Activated CD4-positive, CD25-positive, alpha-beta regulatory T cell treated with anti-CD3 and anti-CD28 coated beads, Interleukin-2, amount 50 U/mL, for 16 hours (primary cell): ENCODE results near the gene SYNE2.

ENCODE experiments used
- DNase-seq: peaks from one replicate; pipeline ENCODE4 v3.0.0-alpha.2; 2020; ENCODE audit warnings: low read depth, low spot score

The SYNE2 gene

DNA sequence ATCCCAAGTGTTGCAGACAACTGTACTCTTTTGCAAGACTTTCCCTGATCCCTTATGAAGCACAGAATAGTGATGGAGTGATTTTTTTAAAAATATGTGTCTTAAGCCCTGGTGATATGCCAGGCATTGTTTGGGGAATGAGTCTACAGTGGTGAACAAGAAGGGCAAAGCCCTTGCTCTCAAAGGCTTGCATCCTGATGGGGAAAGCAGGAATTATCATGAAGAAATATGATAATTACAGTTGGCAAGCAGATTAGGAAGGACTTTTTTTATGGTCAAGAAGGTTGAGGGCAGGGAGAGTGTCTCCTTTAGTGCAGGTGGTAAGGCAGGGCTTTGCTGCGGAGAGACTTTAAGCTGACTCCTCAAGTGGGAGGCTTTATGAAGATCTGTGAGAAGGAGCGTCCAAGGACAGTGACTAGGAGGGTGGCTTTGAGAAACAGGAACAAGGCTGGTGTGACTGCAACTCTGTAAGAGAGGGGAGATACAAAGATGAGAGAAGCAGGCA lies 100.2 kb downstream of the SYNE2 start:
- no peak for DNase-seq

DNA sequence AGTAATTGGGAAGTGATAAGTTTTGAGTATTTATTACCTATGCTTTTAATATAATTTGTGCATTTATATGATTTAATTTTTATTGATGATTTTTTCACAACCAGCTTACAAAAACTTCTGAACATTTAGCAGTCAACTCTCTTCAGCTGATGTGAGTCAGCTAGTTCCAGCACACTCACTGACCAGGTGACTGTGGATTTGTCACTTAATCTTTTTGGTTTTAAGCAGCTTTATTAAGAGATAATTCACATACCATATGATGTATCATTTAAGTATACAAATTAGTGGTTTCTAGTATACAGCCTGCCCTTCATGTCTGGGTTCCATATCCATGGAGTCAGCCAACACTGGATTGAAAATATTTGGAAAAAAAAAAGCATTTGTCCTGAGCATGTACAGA lies 103.5 kb downstream of the SYNE2 start:
- no peak for DNase-seq

DNA sequence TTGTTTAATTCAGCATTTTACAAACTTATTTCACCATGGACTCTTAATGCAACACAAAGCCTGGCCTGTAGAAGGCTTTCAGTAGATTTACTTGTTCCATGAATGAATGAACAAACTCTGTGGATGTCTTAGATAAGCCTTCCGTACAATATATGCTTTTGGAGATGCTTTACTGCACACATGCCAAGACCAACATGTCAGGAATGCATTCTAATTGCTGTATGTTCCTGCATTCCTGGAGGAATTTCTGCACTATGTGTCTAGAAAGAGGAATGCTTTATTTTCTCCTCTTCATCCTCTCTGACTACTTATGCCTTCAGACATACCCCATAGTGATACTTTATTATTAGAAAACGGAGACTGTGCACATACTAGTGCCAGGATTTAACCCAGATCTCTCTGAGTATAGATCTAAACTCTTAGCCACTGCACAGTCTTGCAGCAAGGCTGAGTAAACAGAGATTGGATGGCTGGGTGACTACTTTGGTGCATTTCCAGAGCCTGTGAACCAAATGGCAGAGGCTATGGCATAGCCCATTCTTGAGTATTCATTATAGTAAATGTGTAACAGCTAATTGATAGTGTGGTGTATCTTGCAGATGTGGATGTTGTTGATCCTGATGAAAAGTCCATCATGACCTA lies 108.2 kb downstream of the SYNE2 start:
- no peak for DNase-seq

DNA sequence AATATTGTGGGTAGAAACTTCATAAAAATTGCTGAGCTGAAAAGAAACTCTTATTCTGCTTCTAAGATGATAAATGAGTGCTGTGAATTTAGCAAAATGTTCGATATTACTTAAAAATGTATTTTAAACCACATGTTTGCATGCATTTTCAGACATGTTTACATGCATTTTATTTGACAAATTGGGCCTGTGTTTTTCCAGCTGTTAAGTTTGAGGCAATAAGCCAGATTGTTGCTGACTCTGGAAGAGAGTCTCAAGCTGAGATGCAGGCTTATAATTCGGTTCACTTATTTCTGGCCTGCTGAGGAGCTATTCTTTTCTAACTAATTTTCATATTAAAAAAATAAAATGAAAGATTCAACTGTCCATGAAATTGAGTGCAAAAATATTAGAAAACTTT lies 110.1 kb downstream of the SYNE2 start:
- DNase-seq, result no peak

DNA sequence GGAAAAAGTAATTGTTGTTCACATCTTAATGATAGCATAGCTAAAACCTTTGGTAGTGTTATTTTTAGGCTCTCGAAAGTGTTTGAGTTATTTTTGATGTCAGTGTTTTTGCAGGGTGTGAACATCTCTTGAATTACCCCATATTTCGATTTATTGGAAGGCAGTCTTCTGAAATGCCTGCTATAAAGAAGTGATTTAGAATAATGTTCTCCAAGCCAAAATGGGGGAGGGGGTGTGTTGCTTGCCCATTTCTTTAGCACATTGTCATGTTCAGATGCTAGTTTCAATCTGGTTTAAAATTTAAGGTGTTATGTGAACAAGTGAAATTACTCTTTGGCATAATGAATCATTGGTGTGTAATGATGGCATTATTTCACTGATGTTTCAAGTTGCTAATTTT lies 110.6 kb downstream of the SYNE2 start:
- no peak for DNase-seq

DNA sequence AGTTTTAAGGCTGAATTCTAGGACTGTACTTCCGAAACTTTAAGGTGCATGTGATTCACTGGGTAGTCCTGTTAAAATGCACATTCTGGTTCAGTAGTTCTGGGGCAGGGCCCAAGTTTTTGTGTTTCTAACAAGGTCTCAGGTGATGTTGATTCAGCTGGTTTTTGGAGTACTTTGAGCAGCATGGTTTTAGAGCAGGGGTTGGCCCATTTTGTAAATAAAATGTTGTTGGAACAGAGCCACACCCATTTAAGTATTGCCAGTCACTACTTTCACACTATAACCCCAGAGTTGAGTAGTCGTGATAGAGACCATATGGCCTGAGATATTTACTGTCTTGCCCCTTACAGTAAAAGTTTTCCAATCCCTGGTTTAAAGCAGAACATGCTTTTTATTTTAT lies 111.3 kb downstream of the SYNE2 start:
- DNase-seq, result no peak

DNA sequence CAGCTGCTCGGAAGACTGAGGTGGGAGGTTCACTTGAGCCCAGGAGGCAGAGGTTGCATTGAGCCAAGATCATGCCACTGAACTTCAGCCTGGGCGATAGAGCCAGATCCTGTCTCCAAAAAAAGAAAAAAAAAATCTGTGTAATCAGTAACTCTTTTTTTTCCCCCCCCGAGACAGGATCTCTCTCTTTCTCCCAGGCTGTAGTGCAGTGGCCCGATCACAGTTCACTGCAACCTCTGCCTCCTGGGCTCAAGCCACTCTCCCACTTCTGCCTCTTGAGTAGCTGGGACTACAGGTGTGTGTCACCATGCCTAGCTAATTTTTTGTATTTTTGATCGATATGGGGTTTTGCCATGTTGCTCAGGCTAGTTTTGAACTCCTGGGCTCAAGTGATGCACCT lies 113.6 kb downstream of the SYNE2 start:
- no peak for DNase-seq

DNA sequence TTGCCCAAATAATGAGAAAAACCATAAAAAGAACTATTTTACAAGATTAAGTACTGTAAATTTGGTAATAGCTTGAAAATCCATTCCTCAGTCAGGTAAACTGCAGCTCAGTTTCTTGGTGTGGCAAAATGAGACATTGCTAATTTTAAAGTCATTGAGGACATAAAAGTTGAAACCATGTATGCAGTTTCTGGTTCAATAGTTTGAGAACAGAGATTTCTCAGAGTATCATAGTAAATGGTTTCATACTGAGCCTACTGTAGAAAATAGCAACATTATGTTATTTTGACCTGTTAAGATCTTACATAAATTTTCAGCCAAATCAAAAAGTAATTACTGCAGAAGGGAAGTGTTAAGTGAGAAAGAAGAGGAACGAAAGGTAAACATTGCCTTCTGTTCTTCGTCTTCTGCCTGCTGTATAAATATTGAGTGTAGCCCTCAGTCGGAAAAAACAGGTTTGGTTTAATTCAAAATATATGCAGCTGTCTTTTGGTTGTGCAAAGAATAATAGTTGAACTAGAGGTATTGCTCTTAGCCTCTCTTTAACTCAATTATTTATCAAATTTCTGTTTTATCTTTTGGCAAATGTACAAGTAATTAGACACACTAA lies 119.6 kb downstream of the SYNE2 start:
- no peak for DNase-seq

DNA sequence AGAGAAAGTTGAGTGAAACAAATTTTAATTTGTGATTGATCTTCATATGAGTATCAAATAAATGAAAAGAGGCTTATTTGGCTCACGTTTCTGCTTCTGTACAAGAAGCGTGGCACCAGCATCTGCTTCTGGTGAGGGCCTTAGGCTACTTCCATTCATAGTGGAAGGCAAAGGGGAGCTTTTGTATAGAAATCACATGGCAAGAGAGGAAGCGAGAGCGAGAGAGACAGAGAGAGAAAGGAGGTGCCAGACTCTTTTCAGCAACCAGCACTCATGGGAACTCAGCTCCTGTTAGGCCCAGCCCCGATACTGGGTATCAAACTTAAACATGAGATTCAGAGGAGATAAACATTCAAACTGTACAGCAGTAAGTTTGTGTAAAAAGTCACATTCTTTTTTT lies 121.4 kb downstream of the SYNE2 start:
- DNase-seq, result no peak

DNA sequence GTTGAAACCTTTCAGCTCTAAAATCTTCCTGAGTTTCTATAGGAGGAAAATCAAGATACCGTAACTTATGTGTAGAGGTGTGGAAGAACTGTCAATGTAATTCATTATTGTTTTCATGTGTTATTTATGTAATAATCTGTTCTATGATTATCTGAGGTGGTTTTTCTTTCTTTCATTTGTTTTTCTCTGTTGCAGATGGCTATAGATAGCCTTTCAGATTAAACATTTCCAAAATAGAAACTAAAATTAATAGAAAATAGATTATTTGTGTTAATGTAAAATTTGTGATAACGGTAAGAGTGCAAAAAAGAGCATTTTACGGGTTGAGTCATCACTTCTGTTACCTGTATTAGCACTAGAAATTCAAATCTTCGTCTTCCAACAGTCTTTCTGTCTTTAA lies 128.8 kb downstream of the SYNE2 start:
- no peak for DNase-seq

DNA sequence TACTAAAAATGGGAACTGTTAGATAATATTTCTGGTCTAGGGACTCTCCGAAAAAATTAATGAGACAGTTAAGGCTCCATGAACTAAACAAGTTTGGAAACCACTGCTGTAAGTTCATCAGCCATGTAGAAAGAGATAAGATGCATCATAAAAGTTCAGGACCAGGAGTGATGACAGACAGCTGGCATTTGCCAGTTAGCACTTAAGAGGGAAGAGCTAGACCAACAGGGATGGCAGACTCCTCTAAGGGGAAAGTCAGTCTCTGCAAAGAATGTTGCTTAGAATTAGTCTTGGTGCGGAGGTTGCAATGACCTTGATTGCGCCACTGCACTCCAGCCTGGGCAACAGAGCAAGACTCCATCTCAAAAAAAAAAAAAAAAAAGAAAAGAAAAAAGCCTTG lies 129.4 kb downstream of the SYNE2 start:
- no peak for DNase-seq

DNA sequence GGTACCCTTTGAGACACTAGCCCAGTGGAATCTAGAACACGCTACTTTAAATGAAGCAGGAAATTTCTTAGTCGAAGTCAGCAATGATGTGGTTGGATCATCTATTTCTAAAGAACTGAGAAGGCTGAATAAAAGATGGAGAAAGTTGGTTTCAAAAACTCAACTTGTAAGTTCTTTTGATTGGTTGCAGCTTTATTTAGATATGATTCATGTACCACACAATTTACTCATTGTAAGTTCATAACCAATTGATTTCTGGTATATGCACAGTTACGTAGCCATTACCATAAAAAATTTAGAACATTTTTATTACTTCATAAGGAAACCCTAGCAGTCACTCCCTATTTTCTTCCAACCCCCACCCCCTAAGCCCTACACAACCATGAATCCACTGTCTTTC lies 129.8 kb downstream of the SYNE2 start:
- no peak for DNase-seq

DNA sequence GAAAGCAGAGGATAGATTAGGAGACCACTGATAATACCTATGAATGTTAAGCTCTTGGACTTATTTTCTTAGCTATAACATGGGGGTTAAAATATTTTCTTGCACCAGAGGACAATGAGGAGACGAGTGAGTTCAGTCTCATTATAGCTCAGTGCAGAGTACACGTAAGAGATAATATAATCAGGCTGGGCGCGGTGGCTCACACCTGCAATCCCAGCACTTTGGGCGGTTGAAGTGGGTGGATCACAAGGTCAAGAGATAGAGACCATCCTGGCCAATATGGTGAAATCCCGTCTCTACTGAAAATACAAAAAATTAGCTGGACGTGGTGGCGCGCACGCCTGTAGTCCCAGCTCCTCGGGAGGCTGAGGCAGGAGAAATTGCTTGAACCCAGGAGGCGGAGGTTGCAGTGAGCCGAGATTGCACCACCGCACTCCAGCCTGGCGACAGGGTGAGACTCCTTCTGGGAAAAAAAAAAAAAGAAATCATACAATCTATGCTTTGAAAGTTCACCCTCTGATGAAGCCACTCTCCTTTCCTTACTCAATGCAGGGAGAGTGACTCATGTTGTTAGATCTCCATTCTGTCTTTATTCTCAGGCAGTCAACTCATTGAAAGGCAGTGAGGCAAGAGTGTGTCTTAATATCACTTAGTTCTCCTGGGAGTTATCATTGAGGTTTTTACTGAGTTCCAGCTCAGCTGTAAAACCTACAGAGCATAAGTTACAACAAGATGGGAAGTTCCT lies 134.2 kb downstream of the SYNE2 start:
- DNase-seq, result no peak

DNA sequence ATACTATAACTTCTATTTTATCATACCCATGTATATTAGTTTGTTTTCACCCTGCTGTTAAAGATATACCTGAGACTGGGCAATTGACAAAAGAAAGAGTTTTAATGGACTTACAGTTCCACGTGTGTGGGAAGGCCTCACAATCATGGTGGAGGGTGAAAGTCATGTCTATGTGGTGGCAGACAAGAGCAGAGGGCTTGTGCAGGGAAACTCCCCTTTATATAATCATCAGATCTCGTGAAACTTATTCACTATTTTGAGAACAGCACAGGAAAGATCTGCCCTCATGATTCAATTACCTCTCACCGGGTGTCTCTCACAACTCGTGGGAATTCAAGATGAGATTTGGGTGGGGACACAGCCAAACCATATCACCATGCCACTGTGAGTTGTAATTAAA lies 135.8 kb downstream of the SYNE2 start:
- no peak for DNase-seq

DNA sequence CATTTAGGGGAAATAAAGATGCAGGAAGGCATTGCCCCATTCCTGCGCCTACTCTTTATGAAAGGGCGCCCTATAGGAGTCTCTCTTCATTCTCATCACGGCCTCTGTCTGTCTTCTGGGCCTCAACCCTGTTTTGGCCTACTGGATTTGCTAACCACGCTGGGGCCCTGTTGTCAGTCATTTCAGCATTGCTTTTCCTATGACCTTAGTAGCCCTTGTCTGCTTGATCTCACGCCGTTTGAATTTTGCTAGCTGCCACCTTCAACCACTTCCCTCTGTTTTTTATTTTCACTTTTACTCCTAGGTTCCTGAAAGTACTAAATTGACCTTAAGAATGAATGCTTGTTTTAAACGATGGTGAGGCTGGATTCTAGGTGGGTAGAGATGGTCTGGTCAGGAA lies 139.0 kb downstream of the SYNE2 start:
- DNase-seq, result no peak

DNA sequence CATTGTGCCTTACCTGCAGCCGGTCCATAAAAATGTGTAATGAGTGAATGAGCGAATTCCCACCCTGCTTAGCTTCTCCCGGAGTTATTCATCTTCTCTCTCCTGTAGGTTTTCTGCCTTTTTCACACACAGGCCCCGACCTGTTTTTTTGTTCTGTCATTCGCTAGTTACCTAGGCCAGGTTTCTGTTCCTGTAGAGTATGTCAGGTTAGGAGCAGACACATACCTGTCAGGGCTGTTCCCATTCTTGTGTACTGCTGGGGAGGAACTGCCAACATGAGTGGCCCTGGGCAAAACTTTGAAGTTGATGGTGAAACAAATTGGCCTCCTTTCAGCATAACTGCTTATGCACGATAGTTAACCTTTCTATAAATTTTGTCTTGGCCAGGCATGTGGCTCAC lies 140.1 kb downstream of the SYNE2 start:
- DNase-seq, result no peak

DNA sequence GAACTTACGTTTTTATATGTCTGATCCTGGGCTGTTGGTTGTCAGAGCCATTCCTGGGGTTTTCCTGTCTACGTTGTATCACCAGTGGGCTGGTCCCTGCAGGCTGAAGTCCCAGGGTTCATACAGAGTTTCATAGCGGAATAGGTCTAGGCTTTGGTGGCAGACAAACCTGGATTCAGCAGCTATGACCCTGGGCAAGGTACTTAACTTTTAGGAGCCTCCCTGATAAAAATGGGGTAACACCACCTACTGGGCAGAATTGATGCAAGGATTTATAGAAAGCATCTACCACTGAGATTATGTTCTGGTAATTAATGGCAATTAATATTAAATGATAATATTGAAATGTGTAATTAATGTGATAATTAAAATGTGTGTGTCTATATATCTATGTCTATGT lies 141.2 kb downstream of the SYNE2 start:
- DNase-seq, result no peak

DNA sequence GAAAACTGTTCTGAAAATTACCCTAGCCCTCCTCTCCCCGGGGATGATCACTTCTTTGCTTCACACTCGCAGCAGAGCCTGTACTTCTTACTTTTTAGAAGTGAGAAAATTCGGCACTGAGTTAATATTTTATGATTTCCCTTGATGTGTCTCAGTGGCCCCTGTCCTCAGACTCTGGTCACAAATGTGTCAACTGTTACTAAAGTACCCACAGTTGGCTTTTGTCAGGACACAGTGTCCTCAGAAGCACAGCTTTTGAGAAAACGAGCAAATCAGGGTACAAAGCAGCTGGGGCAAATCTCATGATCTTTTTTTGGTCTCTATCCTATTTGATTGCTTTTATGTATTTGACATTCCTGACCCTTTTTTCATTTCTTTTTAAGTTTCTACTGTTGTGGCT lies 142.5 kb downstream of the SYNE2 start:
- no peak for DNase-seq

DNA sequence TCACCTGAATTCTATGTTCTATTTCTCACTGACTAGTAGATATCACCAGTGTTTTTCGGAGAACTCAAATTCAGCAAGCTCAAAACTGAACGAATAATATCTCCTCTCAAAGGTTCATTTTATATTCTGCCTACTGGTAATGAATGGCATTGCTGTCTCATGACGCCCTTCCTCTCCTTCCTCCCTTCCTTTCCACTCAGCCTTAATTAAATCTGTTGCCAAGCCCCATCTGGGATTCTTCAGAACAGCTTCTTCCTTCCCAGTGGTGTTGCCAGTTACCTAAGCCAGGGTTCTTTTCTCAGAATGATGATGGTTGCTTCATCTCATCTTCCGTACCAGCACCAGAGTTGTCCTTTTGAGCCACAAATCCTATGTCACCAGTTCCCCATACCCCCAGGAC lies 143.2 kb downstream of the SYNE2 start:
- no peak for DNase-seq

DNA sequence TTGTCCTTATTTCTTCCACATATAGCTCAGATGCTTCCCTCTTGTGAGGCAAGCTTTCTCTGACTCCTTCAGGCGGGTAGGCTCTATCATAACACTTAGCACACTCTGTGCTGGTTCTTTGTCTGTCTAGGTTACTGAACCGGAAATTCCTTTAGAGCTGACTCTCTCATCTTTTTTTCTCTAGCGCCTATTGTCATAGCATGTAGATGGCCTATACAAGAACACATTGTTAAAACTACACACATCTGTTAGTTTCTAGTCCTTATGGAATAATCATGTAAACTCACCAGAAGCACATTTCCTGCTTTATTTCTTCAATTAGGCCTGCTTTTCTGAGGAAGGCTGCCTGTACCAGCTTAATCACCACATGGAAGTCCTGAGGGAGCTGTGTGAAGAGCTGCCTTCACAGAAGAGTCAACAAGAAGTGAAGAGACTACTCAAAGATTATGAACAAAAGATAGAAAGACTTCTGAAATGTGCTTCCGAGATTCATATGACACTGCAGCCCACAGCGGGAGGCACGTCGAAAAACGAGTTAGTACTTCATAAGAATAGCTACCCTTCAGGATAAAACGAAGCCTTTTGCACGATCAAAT lies 143.9 kb downstream of the SYNE2 start:
- no peak for DNase-seq

DNA sequence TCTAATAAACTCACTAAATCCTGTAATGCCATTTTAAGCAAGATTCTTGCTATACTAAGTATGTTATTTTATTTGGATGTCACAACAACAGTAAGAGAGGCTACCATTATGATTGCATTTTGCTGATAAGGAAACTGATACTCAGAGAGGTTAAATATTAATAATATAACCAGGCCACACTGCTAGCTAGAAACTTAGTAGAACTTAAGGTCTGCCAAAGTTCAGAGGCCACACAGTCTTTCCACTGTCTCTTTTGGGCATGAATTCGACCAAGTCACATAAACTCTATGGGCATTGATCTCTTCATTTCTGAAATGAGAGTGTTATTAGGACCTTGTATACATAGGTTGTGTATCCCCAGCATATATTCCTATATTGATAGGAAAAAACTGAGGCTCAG lies 147.9 kb downstream of the SYNE2 start:
- no peak for DNase-seq

DNA sequence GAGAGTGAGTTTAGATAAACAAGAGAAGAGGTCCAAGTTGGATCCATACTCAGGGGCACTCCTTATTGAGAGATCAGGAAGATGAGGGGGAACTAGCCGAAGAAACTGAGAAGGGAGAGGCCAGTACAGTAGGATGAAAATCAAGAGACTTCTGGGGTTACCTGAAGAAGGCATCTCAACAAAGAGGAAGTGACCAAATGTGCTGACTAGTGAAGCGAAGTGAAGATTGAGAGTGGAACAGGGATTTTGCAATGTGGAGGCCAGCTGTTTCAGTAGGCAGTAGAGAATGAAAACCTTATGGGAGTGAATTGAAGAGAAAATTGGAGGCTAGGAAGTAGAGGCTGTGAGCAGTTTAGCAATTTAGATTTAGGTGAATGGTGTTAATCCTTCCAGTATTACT lies 153.0 kb downstream of the SYNE2 start:
- DNase-seq, result no peak

DNA sequence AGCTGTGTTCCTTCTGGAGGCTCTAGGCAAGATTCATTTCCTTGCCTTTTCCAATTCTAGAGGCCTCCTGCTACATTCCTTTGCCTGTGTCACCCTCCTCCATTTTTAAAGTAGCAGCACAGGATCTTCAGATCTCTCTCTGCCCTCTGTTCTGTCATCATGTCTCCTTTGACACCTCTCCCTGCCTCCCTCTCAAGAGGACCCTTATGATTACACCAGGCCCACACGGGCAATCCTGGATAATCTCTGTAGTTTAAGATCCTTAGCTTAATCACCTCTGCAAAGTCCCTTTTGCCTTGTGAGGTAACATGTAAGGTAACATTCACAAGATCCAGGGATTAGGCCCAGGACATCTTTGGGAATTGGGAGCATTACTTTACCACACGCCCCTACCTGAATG lies 155.2 kb downstream of the SYNE2 start:
- DNase-seq, result no peak
